H1 (cell line): ENCODE data around the gene TSKS.
A peak's percentile ranks its signal among the peaks of the same experiment; 100 is the strongest.

Experiments
- ATF3 ChIP-seq: IDR thresholded peaks from 2 replicates; pipeline ENCODE4 v1.6.1; 2011; ENCODE audit warnings: low read depth, mild to moderate bottlenecking, low read length; ENCODE audit not compliant: insufficient read depth
- CTCF ChIP-seq, 3 experiments: IDR thresholded peaks; 1 replicate in 2 of 3; 2 replicates in 1 of 3; pipeline versions ENCODE4 v1.5.1 to v1.6.1; 2011; ENCODE audit warnings: low read length in 3 of 3, mild to moderate bottlenecking in 3 of 3, inconsistent platforms in 2 of 3, low read depth in 1 of 3, moderate library complexity in 1 of 3; ENCODE audit not compliant: insufficient read depth in 1 of 3; ENCODE audit errors: control extremely low read depth in 1 of 3
- GTF2F1 ChIP-seq: IDR thresholded peaks from 2 replicates; pipeline ENCODE4 v1.6.1; 2012; ENCODE audit warnings: low read depth, low read length, improper control_type of control experiment, borderline replicate concordance
- MAX ChIP-seq: IDR thresholded peaks from 2 replicates; pipeline ENCODE4 v1.6.1; 2012; ENCODE audit warnings: inconsistent platforms
- POU5F1 ChIP-seq: IDR thresholded peaks from 2 replicates; pipeline ENCODE4 v1.6.1; 2011; ENCODE audit warnings: low read depth, mild to moderate bottlenecking, low read length, moderate library complexity
- RNF2 ChIP-seq: fragments of 200-900, 300-1000 bp; sonication (generic); IDR thresholded peaks from 2 replicates; pipeline ENCODE4 v1.7.1; 2016; ENCODE audit warnings: borderline replicate concordance, low read depth, mild to moderate bottlenecking, antibody characterized with exemption, low read length; ENCODE audit not compliant: poor library complexity, severe bottlenecking; ENCODE audit errors: missing control alignments
- SUZ12 ChIP-seq: fragments of 200-600 bp; sonication (generic); IDR thresholded peaks from 2 replicates; pipeline ENCODE4 v1.6.1; 2012; ENCODE audit warnings: mild to moderate bottlenecking, inconsistent platforms, low read length, moderate library complexity, mixed read lengths
- USF2 ChIP-seq: IDR thresholded peaks from 2 replicates; pipeline ENCODE4 v1.6.1; 2011; ENCODE audit warnings: low read length, improper control_type of control experiment
- YY1 ChIP-seq: IDR thresholded peaks from 2 replicates; pipeline ENCODE4 v1.6.1; 2011; ENCODE audit warnings: low read depth, mild to moderate bottlenecking, low read length
- TF ChIP-seq, protein P1 (sequence below): IDR thresholded peaks from 2 replicates; pipeline ENCODE4 v1.6.1; 2012; ENCODE audit warnings: low read length, inconsistent platforms

DNA sequence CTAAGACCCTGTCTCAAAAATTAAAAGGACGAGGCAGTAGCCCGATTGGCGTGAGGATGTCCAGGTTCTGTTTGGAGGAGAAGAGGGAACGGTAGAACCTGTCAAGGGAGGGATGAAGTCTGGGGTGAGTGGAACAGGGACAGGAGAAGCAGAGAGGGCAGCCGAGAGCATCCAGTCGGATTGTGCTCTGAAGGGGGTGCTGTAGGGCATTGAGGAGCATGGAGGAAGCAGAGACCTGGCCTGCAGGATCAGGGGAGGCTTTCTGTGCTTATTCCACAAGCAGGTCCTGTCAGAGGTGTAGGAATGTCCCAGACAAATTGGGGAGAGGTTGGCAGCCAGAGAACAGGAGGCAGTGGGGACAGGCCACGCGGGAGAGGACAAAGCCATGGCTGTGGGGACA, 17.8 kb upstream of the TSKS start:
- TF ChIP-seq RNF2: no peak
- TF ChIP-seq SUZ12: no peak
- TF ChIP-seq, protein P1, sequence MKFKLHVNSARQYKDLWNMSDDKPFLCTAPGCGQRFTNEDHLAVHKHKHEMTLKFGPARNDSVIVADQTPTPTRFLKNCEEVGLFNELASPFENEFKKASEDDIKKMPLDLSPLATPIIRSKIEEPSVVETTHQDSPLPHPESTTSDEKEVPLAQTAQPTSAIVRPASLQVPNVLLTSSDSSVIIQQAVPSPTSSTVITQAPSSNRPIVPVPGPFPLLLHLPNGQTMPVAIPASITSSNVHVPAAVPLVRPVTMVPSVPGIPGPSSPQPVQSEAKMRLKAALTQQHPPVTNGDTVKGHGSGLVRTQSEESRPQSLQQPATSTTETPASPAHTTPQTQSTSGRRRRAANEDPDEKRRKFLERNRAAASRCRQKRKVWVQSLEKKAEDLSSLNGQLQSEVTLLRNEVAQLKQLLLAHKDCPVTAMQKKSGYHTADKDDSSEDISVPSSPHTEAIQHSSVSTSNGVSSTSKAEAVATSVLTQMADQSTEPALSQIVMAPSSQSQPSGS: no peak
- TF ChIP-seq ATF3: no peak
- TF ChIP-seq USF2: no peak
- TF ChIP-seq GTF2F1: no peak
- TF ChIP-seq POU5F1: no peak
- TF ChIP-seq YY1: no peak
- TF ChIP-seq CTCF (IDR thresholded peaks at IDR 0.05; ENCODE audit: control extremely low read depth in 1 of 3, insufficient read depth in 1 of 3, low read depth in 1 of 3, low read length in 3 of 3): peak; percentile 20 to 38 (median 26); a peak in 3 of 4 replicates
- TF ChIP-seq MAX: no peak
